GM21529 (cell line): ENCODE measurements around the gene PACC1.
"Not testable (repeated sequence)": the region's sequence is repeated elsewhere in the genome, so short reads cannot be mapped to it uniquely, and the experiment has no call there.

ENCODE experiments used
- ATAC-seq: cut with Tn5 transposase; IDR thresholded peaks from one replicate; pipeline ENCODE4 v1.9.1; 2021; ENCODE audit not compliant: unreplicated experiment

PACC1 gene

GRCh38 chr1:212397171-212397570 lies 17.5 kb downstream of the PACC1 start:
- no peak for ATAC-seq

- ATAC-seq = no peak
These were observed 18.0 kb downstream of the PACC1 start for GRCh38 chr1:212396638-212397037.

GRCh38 chr1:212395678-212396437 lies 18.8 kb downstream of the PACC1 start:
- ATAC-seq = not testable (repeated sequence)

GRCh38 chr1:212388985-212389716 lies 25.5 kb downstream of the PACC1 start:
- ATAC-seq = no peak

GRCh38 chr1:212386029-212386428 lies 28.7 kb downstream of the PACC1 start:
- no peak for ATAC-seq

GRCh38 chr1:212381397-212382035 lies 33.2 kb downstream of the PACC1 start:
- no peak for ATAC-seq

GRCh38 chr1:212379366-212379765 lies 35.3 kb downstream of the PACC1 start:
- no peak for ATAC-seq

- ATAC-seq = no peak
These were observed 37.0 kb downstream of the PACC1 start for GRCh38 chr1:212377644-212378043.

- no peak for ATAC-seq
These were observed 38.7 kb downstream of the PACC1 start for GRCh38 chr1:212375986-212376385.

GRCh38 chr1:212368073-212368484 lies 46.6 kb downstream of the PACC1 start:
- ATAC-seq = peak; percentile 80

GRCh38 chr1:212367474-212368072 lies 47.1 kb downstream of the PACC1 start:
- ATAC-seq = no peak

- no peak for ATAC-seq
These were observed 47.8 kb downstream of the PACC1 start for GRCh38 chr1:212366901-212367300.

- no peak for ATAC-seq
These were observed 49.7 kb downstream of the PACC1 start for GRCh38 chr1:212364985-212365384.

- no peak for ATAC-seq
These were observed 54.7 kb downstream of the PACC1 start for GRCh38 chr1:212359794-212360479.

GRCh38 chr1:212355230-212355969 lies 59.3 kb downstream of the PACC1 start:
- no peak for ATAC-seq

GRCh38 chr1:212354464-212354863 lies 60.2 kb downstream of the PACC1 start:
- ATAC-seq = no peak

GRCh38 chr1:212353181-212353580 lies 61.5 kb downstream of the PACC1 start:
- no peak for ATAC-seq

- ATAC-seq = no peak
These were observed 62.9 kb downstream of the PACC1 start for GRCh38 chr1:212351588-212352362.

GRCh38 chr1:212346601-212347000 lies 68.1 kb downstream of the PACC1 start:
- no peak for ATAC-seq
